Measurements from ENCODE around the gene BRAP. TPM values are rescaled to one million over a fixed set of nuclear protein-coding genes. Genes with fewer than 3 reads are reported as not detected.

BRAP gene
- total RNA-seq, 1 donor, result 22.1 TPM

Other genes starting within 250 kb of the BRAP start
- 39.4 and 51.9 TPM in 2 replicates for gene ATXN2, start 86.6 kb downstream of the BRAP start, total RNA-seq
- 18.1 and 19.4 TPM in 2 replicates for gene ACAD10, start 97 bp upstream of the BRAP start, total RNA-seq
- 11.9 and 17.1 TPM in 2 replicates for gene ALDH2, start 81.0 kb upstream of the BRAP start, total RNA-seq
- gene MAPKAPK5, start 156.3 kb upstream of the BRAP start, total RNA-seq, result 31.5 and 32.9 TPM in 2 replicates